HG02642 (cell line): ENCODE results near the gene CNGA1.
"Not testable (repeated sequence)": the region's sequence is repeated elsewhere in the genome, so short reads cannot be mapped to it uniquely, and the experiment has no call there.

Experiments
- ATAC-seq: cut with Tn5 transposase; IDR thresholded peaks from one replicate; pipeline ENCODE4 v1.9.1; 2021; ENCODE audit warnings: mild to moderate bottlenecking; ENCODE audit not compliant: unreplicated experiment, poor library complexity

CNGA1 gene

GRCh38 chr4:48031802-48032525, 15.5 kb upstream of the CNGA1 start:
- no peak for ATAC-seq

GRCh38 chr4:48030470-48030869, 14.0 kb upstream of the CNGA1 start:
- ATAC-seq, result no peak

GRCh38 chr4:48028696-48029095, 12.2 kb upstream of the CNGA1 start:
- peak; percentile 72 for ATAC-seq

- ATAC-seq, result peak; percentile 65
These were observed 11.2 kb upstream of the CNGA1 start for GRCh38 chr4:48027653-48028052.

GRCh38 chr4:48025005-48025404, 8.5 kb upstream of the CNGA1 start:
- no peak for ATAC-seq

GRCh38 chr4:48024522-48024921, 8.0 kb upstream of the CNGA1 start:
- no peak for ATAC-seq

- no peak for ATAC-seq
These were observed 5.8 kb upstream of the CNGA1 start for GRCh38 chr4:48022192-48022799.

- no peak for ATAC-seq
These were observed 4.6 kb upstream of the CNGA1 start for GRCh38 chr4:48021100-48021499.

- no peak for ATAC-seq
These were observed 1.6 kb upstream of the CNGA1 start for GRCh38 chr4:48018112-48018511.

- peak; percentile 2 for ATAC-seq
These were observed 659 bp upstream of the CNGA1 start for GRCh38 chr4:48017108-48017571.

GRCh38 chr4:48015678-48016077, 803 bp downstream of the CNGA1 start:
- no peak for ATAC-seq

GRCh38 chr4:48015216-48015615, 1.3 kb downstream of the CNGA1 start:
- ATAC-seq, result no peak

GRCh38 chr4:48012824-48013223, 3.7 kb downstream of the CNGA1 start:
- ATAC-seq, result no peak

- no peak for ATAC-seq
These were observed 4.8 kb downstream of the CNGA1 start for GRCh38 chr4:48011722-48012121.

- not testable (repeated sequence) for ATAC-seq
These were observed 5.6 kb downstream of the CNGA1 start for GRCh38 chr4:48010906-48011305.

- ATAC-seq, result no peak
These were observed 8.4 kb downstream of the CNGA1 start for GRCh38 chr4:48008021-48008596.

- ATAC-seq, result no peak
These were observed 10.7 kb downstream of the CNGA1 start for GRCh38 chr4:48005781-48006180.

GRCh38 chr4:48003568-48003967, 12.9 kb downstream of the CNGA1 start:
- not testable (repeated sequence) for ATAC-seq

- no peak for ATAC-seq
These were observed 14.2 kb downstream of the CNGA1 start for GRCh38 chr4:48002267-48002666.

GRCh38 chr4:47996021-47996420, 20.5 kb downstream of the CNGA1 start:
- ATAC-seq, result no peak

- not testable (repeated sequence) for ATAC-seq
These were observed 24.0 kb downstream of the CNGA1 start for GRCh38 chr4:47992475-47992874.

GRCh38 chr4:47990145-47990544, 26.3 kb downstream of the CNGA1 start:
- ATAC-seq, result no peak
